ENCODE measurements around the gene METTL16. TPM values are rescaled to one million over a fixed set of nuclear protein-coding genes. Genes with fewer than 3 reads are reported as not detected.

Gene METTL16
- total RNA-seq, 1 experiment from 2014 or later: 29.9 TPM

DNA sequence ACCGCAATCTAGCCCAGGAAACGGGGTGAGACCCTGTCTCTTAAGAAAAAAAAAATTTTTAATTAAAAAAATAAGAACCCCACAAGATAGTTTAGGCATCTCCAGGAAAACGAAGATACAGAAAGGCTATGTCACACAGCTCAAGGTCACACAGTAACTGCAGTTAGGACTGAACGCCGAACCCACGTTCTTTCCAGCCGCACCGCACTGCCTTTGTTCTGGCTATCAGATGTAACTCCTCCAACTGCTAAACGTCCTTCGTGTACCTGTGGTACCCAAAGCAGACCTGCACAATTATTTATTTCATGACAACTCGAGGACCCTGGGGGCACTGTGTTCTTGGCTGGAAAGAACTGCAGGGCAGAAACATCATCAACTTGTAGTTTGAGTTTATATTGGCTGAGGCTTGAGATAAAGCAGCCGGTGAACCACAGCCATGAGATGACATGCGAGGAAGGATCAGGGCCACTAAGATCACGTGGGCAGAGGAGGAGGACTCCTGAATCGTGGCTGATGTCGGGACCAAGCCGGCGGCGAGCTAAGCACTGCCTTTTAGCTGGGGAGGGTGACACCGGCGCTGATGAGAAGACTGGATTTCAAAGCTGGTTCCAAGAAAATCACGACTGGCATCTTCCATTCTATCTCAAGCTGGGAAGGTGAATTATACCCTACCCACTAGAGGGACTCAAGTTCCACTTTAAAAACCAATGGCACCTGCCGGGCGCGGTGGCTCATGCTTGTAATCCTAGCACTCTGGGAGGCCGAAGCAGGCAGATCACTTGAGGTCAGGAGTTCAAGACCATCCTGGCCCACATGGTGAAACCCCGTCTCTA is 90.2 kb downstream of the METTL16 start:
- DNase-seq: no peak
- no peak overlapping the region for H3K4me3 ChIP-seq
- no peaks in the 10 kb centered on the region for H3K9me3 ChIP-seq (replicated peaks)
- H3K36me3 ChIP-seq: 0 out of 2 replicates have a peak, but pooled peaks cover 9% of the 10 kb centered on the region
- H3K27me3 ChIP-seq: no peaks in the 10 kb centered on the region
- no peak overlapping the region for H3K27ac ChIP-seq
- no peaks in the 10 kb centered on the region for H3K4me1 ChIP-seq

DNA sequence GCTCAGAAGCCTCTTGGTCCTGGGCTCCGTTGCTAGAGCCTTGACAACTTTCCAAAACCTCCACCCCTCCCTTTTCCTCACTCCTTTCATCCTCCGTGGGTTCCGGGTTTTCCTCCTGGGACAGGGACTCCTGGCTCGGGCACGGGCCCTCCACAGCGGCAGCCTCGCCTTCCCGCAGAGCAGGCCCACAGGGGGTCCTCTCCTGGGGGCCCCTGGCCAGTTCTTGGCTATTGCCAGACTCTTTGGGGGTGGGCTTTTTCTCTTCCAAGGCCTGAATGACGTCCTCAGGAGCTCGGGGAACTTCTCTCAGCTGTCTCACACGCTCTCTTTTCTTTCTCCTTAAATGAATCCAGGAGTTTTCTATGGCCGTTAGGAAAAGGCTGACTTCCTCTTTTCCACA is 91.5 kb downstream of the METTL16 start:
- H3K27me3 ChIP-seq: no peaks in the 10 kb centered on the region
- no peaks in the 10 kb centered on the region for H3K4me1 ChIP-seq
- 0 out of 2 replicates have a peak, but pooled peaks cover 9% of the 10 kb centered on the region for H3K36me3 ChIP-seq
- no peak overlapping the region for H3K27ac ChIP-seq
- H3K4me3 ChIP-seq: no peak overlapping the region
- no peaks in the 10 kb centered on the region for H3K9me3 ChIP-seq (replicated peaks)
- DNase-seq: no peak

DNA sequence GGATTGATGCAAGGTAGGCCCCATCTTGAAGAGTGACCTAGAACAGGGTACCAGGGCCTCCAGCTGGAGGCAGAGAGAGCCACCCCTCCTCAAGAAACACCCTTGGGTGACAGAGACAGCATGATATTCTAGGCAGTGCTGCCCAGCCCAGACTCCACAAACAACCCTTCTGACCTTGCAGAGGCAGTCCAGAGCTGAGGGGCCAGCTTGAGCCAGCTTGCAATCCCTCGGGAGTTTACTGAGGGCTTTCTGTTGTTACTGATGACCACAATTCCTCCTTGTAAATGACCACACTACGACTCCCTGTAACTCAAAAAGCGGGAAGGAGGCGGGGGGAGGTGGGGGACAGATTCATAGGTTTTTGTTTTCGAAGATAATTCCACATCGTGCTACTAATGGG is 92.2 kb downstream of the METTL16 start:
- H3K4me3 ChIP-seq: no peak overlapping the region
- H3K4me1 ChIP-seq: no peaks in the 10 kb centered on the region
- no peaks in the 10 kb centered on the region for H3K27me3 ChIP-seq
- H3K27ac ChIP-seq: no peak overlapping the region
- 0 out of 2 replicates have a peak, but pooled peaks cover 11% of the 10 kb centered on the region for H3K36me3 ChIP-seq
- DNase-seq: no peak
- no peaks in the 10 kb centered on the region for H3K9me3 ChIP-seq (replicated peaks)

GRCh38 chr17:2418572-2418971 is 93.1 kb downstream of the METTL16 start:
- H3K9me3 ChIP-seq (replicated peaks): no peaks in the 10 kb centered on the region
- H3K36me3 ChIP-seq: 0 out of 2 replicates have a peak, but pooled peaks cover 11% of the 10 kb centered on the region
- no peaks in the 10 kb centered on the region for H3K27me3 ChIP-seq
- no peaks in the 10 kb centered on the region for H3K4me1 ChIP-seq
- H3K27ac ChIP-seq: no peak overlapping the region
- DNase-seq: no peak
- no peak overlapping the region for H3K4me3 ChIP-seq

DNA sequence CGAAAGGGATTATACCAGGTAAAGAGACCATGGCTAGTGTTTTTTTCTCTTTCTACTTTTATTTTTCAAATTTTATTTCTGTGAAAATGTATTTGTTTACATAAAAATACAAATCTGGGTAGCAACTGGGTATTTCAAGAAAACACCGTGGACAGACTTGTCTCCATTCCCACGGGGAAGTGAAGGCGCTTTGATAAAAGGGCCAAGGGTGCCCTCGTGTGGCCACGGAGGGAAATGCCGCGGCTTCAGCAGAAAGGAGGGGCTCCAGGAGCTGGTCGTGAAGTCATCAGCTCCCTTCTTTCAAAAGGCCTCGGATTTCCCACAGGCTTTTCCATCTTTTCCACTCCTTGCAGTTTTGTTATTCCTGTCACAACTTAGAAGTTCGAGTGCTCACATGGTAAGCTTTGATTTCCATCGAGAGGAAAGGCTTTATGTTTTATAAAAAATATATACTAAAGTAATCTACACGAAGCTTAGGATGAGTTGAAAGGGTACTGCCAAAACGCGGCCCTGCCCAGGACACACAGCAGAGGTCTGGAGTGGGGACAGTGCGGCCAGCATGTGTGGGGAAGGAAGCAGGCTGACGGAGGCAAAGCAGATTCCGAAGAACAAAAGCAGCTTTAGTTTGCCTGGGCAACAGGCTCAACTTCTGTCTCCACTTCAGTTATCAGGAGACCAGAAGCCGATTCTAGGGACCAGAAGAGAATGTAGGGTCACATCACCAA is 95.5 kb downstream of the METTL16 start:
- DNase-seq: peak; percentile 65 to 84
- Histone ChIP-seq H3K27ac (no peak overlapping the region), H3K36me3 (0 out of 2 replicates have a peak, but pooled peaks cover 11% of the 10 kb centered on the region)

GRCh38 chr17:2415081-2415480 is 96.6 kb downstream of the METTL16 start:
- Histone ChIP-seq H3K4me3 (no peak overlapping the region), H3K27me3 (no peaks in the 10 kb centered on the region), H3K27ac (no peak overlapping the region), H3K4me1 (no peaks in the 10 kb centered on the region), H3K36me3 (0 out of 2 replicates have a peak, but pooled peaks cover 11% of the 10 kb centered on the region), H3K9me3 (replicated peaks) (no peaks in the 10 kb centered on the region)
- no peak for DNase-seq

More for the DNA sequence above, 95.5 kb downstream of the METTL16 start:
- no peaks in the 10 kb centered on the region for H3K27me3 ChIP-seq
- no peaks in the 10 kb centered on the region for H3K9me3 ChIP-seq (replicated peaks)
- no peak overlapping the region for H3K4me3 ChIP-seq
- no peaks in the 10 kb centered on the region for H3K4me1 ChIP-seq

DNA sequence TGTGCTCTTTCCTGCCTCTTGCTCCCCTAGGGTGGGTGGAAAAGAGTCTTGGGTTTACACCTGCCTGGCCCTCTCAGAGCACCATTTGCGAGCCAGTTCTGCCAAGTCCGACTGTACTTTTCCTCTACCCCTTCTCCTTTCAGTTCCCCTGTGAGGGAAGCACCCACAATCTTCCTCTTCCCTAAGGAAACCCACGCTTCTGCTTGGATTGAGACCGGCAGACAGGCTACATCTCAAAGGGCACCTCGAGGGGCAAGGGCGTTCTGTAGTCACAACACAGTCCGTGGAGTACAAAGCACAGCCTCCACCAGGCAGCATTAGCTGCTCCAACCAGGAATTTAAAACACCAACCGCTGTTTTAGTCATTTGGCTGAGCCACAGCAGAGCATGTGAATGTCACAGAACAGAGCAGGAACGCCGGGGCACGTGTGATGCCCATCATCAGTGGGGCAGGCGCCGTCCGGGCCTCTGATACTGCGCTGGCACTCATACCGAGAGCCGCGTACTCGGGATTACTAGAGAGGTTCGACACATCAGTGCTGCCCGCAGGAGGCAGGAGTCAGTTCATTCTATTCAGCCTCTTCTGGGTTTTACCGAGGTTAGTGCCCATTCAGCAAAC is 97.1 kb downstream of the METTL16 start:
- Histone ChIP-seq H3K27ac (no peak overlapping the region), H3K9me3 (replicated peaks) (no peaks in the 10 kb centered on the region), H3K36me3 (0 out of 2 replicates have a peak, but pooled peaks cover 11% of the 10 kb centered on the region), H3K4me1 (no peaks in the 10 kb centered on the region), H3K27me3 (no peaks in the 10 kb centered on the region), H3K4me3 (no peak overlapping the region)
- no peak for DNase-seq

- no peak for DNase-seq
- Histone ChIP-seq H3K27me3 (no peaks in the 10 kb centered on the region), H3K27ac (no peak overlapping the region), H3K4me1 (no peaks in the 10 kb centered on the region), H3K36me3 (0 out of 2 replicates have a peak, but pooled peaks cover 2% of the 10 kb centered on the region), H3K4me3 (no peak overlapping the region), H3K9me3 (replicated peaks) (no peaks in the 10 kb centered on the region)
Measured at GRCh38 chr17:2412561-2413021, 99.1 kb downstream of the METTL16 start.

DNA sequence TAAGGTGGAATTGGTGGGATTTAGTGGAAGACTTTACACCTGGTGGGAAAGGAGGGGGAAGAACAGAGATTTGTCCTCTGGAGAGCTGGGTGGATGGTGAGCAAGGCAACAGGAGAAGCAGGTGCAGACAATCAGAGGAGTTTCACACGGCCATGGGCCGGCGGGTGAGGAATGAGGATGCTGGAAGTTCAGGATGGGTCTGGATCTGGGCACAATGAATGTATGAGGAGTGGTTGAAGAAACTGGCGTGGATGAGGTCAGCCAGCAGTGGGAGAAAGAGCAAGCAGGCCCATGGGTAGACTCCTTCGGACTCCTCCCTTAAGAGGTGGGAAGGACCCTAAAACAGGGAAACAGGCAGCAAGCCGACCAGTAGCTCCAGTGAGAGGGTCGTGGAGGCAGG is 100.7 kb downstream of the METTL16 start:
- no peak for DNase-seq

GRCh38 chr17:2406903-2407790 is 104.5 kb downstream of the METTL16 start:
- no peak overlapping the region for H3K27ac ChIP-seq
- H3K4me1 ChIP-seq: no peaks in the 10 kb centered on the region
- DNase-seq: peak in 1 of 2 experiments; percentile 30
- no peaks in the 10 kb centered on the region for H3K36me3 ChIP-seq
- no peak overlapping the region for H3K4me3 ChIP-seq
- H3K9me3 ChIP-seq (replicated peaks): no peaks in the 10 kb centered on the region
- no peaks in the 10 kb centered on the region for H3K27me3 ChIP-seq

More for the DNA sequence above, 100.7 kb downstream of the METTL16 start:
- Histone ChIP-seq H3K4me3 (no peak overlapping the region), H3K9me3 (replicated peaks) (no peaks in the 10 kb centered on the region), H3K36me3 (0 out of 2 replicates have a peak, but pooled peaks cover 2% of the 10 kb centered on the region), H3K27ac (no peak overlapping the region), H3K27me3 (no peaks in the 10 kb centered on the region), H3K4me1 (no peaks in the 10 kb centered on the region)

DNA sequence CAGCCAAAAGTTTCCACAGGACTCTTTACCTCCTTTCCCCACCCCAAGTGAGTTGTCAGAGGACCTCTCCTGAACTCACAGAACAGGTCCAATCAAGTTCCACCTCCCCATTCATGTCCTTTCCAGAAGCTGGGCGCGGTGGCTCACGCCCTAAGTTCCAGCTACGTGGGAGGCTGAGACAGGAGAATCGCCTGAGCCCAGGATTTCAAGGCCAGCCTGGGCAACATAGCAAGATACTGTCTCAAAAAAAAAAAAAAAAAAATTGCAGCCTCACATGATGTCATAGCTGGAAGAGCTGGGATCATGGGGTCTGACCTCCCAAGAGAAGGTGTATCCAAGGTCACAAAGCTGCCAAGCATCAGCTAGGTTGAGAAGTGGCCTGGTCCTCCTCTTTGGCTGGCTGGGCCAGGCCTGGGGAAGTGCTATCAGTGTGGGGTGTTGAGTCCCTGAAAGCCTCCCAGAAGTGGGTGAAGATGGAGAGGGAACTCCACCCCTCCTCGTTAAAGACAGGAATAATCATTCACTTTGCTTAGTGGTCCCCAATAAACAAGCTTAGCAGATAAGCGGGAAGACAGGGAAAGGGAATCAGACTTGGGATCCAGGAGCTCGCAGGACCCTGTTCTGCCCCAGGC is 105.3 kb downstream of the METTL16 start:
- no peaks in the 10 kb centered on the region for H3K36me3 ChIP-seq
- no peaks in the 10 kb centered on the region for H3K27me3 ChIP-seq
- no peaks in the 10 kb centered on the region for H3K4me1 ChIP-seq
- H3K4me3 ChIP-seq: no peak overlapping the region
- H3K27ac ChIP-seq: no peak overlapping the region
- H3K9me3 ChIP-seq (replicated peaks): no peaks in the 10 kb centered on the region
- no peak for DNase-seq

- no peaks in the 10 kb centered on the region for H3K9me3 ChIP-seq (replicated peaks)
- H3K27ac ChIP-seq: no peak overlapping the region
- no peaks in the 10 kb centered on the region for H3K4me1 ChIP-seq
- H3K27me3 ChIP-seq: no peaks in the 10 kb centered on the region
- no peaks in the 10 kb centered on the region for H3K36me3 ChIP-seq
- no peak overlapping the region for H3K4me3 ChIP-seq
- DNase-seq: no peak
Measured at GRCh38 chr17:2405247-2405926, 106.3 kb downstream of the METTL16 start.

- Histone ChIP-seq H3K4me1 (peaks cover 5% of the 10 kb centered on the region), H3K27me3 (no peaks in the 10 kb centered on the region), H3K9me3 (replicated peaks) (no peaks in the 10 kb centered on the region), H3K27ac (no peak overlapping the region), H3K4me3 (no peak overlapping the region), H3K36me3 (no peaks in the 10 kb centered on the region)
- no peak for DNase-seq
Measured at GRCh38 chr17:2403044-2403443, 108.6 kb downstream of the METTL16 start.
